RCC 7860 (cell line): ENCODE results near the gene TSACC.
"Not testable (repeated sequence)": the region's sequence is repeated elsewhere in the genome, so short reads cannot be mapped to it uniquely, and the experiment has no call there.

Source experiments
- DNase-seq: peaks from one replicate; pipeline ENCODE4 v3.0.0-alpha.2; 2015; ENCODE audit warnings: low spot score
- FAIRE-seq: peaks from 2 replicates; lab custom pipeline; 2012; peaks lifted over from hg19 to GRCh38; lab: Jason Lieb, UNC

The TSACC gene

DNA sequence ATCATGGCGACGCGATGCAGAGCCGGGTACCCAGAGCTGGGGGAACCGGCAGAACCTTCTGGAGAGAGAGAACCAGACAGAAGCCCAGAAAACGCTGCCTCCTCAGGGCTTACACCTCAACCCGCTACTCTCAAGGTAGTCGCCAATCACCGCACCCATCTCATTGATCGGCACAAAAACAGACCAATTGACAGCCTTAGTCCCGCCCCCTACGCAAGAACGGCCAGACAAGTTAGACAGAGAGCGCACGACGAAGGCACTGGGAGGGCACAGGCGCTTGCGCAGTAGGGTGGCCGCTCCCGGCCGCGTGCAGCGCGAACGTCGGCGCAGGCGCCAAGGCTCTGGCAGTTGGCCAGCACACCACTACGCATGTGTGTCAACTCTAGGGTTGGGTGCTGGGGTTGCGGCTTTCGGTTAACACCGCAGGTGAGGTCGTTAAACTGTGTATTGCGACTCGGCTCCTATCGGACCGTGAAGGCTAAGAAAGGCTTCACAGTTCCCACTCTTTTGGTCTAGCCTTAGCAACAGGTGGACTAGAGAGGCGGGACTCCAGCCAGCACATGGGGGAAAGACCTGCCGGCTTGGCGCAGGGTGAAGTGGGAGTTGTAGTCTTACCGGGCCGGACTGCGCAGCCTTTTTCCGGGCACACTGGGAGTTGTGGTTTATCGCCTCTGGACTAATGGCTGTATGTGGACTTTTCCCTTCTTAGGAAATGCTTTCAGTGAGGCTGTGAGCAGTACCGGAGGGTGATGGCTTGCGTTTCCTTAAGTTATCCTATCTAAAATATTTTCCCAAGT lies at the start of gene TSACC, which contains the start of gene CCT3:
TSS of gene TSACC (plus strand) at position 347 of the 797 bp plus-strand sequence. CDS start 1,232 bp downstream, outside the sequence.
TSS of gene CCT3 (minus strand) at position 113 of the 797 bp plus-strand sequence. CDS start at position 5, 108 bp downstream.
- DNase-seq (peak; percentile 99), FAIRE-seq (peak; percentile 85)

DNA sequence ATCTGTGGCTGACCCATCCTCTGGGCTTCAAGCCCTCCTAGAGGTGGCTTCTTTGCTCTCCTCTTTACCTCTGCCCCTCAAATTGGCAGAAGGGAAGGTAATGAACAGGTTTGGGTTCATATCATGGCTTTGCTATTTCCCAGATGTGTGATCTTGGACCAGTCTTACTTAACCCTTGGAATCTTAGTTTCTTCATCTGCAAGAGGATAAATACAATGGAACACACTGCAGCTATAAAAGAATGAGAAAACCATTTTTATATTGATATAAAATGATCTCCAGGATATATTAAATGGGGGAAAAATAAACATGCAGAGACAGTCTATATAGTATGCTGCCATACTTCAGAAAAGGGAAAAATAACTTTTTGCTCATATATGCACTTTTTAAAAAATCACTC lies 48.5 kb upstream of the TSACC start:
- FAIRE-seq, result no peak
- no peak for DNase-seq

DNA sequence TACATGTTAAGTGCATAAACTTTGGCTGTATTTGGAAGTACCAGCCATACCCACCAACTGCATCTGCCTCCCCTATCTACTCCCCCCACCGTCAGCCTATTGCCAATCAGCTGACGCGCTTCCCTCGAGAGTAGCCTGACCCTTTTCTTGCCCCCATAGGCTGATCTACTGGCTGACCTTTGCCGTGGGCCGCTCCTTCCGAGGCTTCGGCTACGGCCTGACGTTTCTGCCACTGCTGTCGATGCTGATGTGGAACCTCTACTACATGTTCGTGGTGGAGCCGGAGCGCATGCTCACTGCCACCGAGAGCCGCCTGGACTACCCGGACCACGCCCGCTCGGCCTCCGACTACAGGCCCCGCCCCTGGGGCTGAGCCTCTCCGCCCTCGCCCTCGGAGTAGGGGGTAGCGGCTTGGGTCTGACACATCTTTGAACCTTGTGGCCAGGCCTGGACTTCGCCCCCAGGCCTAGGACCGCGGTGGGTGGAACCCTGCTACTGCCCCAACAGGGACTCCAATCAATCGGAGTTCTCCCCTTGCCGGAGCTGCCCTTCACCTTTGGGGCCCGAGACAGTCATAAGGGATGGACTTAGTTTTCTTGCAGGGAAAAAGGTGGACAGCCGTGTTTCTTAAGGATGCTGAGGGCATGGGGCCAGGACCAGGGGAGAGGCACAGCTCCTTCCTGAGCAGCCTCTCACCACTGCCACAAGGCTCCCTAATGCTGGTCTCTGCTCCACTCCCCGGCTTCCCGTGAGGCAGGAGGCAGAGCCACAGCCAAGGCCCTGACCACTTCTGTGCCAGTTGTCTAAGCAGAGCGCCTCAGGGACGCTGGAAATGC lies 46.9 kb upstream of the TSACC start:
- DNase-seq (no peak), FAIRE-seq (no peak)

DNA sequence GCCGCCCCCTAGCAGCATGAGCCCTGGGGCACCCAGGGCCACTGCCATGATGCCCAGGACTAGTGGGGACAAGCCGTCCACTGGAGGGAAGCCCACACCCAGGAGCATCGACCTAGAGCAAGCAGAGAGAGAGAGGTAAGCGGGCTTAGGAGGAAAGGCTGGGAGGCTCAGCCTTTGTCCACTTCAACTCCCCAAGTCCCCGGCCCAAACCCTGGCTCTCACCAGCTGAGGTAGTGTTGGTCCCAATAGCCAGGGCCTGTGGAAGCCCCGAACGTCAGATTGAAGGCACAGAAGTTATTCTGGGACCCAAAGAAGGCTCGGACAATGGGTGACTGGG lies 45.3 kb upstream of the TSACC start:
- DNase-seq, result no peak
- FAIRE-seq, result no peak

DNA sequence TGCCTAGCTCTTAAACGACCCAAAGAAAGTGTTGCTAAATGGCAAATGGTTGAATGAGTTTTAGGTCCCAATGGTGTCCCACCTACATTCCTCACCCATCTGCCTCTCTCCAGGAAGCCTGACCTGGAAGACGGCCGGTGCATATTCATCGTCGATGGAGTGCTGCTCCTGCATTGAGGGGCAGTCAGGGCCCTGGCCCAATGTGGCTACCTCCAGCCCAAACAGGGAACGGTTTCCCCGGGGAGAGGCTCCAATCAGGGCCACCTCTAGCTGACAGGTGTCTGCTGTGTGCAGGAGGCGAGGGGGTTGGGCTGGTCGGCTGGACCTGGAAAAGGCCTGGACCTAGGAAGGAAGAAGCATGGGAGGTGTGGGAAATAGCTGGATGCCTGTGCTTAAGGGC lies 44.4 kb upstream of the TSACC start:
- DNase-seq, result no peak
- FAIRE-seq, result no peak

DNA sequence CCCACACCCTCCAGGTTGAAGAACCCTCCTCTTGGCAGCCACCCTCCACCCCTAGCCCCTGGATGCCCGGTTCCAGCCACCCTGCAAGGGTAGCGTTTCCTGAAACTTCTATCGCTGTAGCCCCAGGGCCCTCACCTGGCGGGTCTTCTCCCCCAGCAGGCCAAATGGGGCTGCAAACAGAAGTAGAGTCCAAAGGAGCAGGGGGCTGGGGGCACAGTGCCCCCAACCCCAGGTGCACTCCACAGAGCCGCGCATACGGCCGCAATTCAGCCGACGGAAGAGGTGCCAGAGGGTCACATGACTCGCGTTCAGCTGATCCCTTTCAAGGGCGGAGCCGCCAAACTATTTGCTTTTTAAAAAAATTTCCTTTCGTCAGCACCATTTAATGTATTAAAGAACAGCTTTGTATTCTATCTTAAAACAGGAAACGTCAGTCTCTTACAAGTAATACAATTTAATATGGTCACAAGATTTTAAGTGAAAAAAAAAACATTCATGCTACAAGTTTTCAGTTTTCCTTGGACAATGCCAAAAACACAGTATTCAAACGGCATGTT lies 42.9 kb upstream of the TSACC start, which contains the start of gene GLMP:
TSS of gene GLMP (minus strand) at position 289 of the 557 bp plus-strand sequence. CDS start at position 255, 34 bp downstream.
- no peak for DNase-seq
- no peak for FAIRE-seq

DNA sequence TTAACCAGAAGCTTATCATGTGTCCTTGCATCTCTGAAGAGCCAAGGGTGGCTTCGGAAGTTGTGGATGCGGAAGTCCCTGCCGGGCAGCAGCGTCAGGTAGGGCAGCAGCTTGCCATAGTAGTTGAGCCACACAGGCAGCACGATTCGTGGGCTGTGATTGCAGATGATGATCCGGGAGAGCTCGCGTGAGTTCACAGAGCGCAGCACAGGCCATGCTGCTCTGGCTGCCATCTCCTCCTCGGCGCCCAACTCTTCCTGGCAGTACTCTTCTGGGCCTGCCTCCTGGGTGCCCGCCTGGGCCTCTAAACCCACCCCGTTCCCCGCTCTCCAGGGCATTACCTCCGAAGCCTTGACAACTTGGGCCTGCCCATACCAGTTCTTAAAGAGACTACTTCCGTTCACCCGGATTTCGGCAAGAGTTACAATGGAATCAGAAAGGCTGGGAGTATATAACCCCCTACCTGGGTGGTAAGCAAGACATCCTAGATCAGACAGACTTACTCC lies 39.4 kb upstream of the TSACC start, which contains the start of gene VHLL:
TSS of gene VHLL (minus strand) at position 456 of the 506 bp plus-strand sequence. CDS start at position 338, 118 bp downstream.
- no peak for FAIRE-seq
- DNase-seq, result no peak

DNA sequence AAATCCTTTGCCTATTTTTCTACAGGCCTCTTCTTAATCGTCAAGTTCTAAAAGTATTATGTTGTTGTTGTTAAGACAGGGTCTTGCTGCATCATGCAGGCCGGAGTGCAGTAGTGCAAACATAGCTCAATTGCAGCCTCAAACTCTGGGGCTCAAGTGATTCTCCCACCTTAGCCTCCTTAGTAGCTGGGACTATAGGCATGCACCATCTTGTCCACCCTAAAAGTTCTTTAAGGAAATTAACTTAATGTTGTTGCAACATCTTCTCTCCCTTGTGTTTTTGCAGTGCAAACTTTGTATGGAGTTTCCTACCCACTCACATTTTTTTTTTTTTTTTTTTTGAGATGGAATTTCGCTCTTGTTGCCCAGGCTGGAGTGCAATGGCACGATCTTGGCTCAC lies 35.1 kb upstream of the TSACC start:
- DNase-seq (no peak), FAIRE-seq (no peak)

DNA sequence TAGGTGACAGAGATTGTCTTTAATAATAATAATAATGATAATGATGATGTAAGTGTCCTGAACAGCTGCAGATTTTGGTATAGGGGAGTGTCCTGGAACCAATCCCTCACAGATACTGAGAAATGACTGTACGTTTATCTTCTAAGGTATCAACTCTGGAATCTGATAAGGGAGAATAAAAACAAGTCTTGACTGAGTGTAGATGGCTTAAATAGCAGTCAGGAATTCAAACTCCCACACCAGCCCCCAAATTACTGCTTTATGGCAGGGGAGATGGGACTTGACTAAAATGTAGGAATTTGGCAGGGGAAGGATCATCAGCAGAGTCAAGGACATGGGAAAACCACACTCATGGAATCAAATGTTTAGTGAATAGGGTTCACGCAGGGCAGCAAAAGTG lies 33.1 kb upstream of the TSACC start:
- DNase-seq, result no peak
- FAIRE-seq, result no peak

DNA sequence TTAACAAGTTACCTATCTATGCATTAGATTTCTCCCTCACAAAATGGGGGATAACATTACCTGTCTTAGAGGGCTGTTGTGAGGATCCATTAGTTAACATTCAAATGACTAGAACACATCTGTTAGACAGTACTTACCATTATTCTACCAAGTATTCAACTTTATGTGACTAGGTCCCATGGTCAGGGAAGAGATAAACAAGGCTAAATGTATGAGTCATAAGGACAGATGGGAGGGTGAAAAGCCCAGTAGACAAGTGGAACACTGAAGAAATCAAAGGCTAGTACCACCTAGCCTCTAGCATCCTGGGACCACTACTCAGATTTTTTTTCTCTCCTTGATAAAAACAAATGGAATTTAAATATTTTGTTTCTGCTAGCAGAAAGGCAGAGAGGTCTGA lies 30.2 kb upstream of the TSACC start:
- FAIRE-seq (no peak), DNase-seq (no peak)

DNA sequence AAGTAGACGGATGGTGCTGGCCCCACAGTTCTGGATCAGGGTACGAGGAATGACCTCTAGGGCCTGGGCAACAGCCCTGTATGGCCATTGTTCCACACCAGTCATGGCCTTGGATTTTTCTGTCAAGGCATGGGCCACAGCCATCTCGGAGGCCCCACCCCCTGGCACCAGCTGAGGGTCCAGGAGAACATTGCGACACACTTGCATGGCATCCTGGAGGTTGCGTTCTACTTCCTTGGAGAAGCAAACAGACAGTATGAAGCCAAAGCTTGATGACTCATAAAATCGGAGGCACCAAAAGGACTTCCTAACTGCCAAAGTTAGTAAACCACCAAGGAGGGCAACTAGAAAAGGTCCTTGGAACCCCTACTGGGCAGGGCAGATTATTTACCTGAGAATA lies 27.4 kb upstream of the TSACC start:
- DNase-seq (peak; percentile 37), FAIRE-seq (no peak)

DNA sequence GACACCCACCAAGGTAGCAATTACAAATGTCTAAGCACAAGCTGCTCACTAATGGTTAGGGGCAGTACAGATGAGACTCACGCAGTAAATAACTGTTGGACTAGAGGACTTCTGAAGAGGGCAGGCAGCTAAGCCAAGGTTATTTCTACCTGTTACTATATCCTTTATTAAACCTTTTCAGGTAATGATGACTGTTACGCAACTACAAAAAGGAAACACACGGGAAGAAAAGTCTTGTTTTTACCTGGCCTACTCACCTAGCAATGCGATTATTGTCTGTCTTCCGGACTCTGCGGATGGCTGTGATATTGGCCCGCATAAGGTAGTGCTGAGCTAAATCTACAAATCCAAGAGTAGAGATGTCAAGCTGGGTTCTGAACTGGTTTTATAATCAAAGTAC lies 21.4 kb upstream of the TSACC start:
- DNase-seq (no peak), FAIRE-seq (no peak)

DNA sequence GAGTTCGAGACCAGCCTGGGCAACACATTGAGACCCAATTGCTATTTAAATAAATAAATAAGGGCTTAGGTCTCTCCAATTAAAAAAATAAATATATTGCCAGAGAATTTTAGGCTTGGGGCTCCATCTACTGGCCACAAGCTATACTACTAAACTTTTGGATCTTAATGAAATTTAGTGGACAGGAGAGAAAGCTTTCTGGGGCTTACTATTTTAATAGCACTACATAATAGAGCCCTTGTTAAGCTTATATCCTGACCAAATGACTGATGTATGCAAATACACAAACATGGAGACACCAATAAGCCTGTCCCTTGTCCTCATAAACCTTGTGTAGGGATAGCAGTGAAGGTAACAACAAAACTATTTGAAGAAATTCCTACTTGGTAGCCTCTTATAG lies 18.7 kb upstream of the TSACC start:
- no peak for DNase-seq
- no peak for FAIRE-seq

DNA sequence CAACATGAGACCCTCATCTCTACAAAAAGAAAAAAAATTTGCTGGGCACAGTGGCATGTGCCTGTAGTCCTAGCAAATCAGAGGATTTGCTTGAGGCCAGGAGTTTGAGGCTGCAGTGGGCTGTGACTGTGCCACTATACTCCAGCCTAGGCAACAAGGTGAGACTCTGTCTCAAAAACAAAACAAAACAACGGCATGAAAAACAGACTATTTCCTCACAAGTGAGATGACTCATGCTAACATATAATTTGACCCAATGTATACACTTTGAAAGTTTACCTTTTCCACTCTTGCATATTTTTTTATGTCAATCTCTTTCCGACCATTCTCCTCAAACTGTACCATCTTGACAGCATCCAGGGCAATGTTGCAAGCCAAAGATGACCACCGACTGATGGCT lies 17.8 kb upstream of the TSACC start:
- DNase-seq (no peak), FAIRE-seq (no peak)

DNA sequence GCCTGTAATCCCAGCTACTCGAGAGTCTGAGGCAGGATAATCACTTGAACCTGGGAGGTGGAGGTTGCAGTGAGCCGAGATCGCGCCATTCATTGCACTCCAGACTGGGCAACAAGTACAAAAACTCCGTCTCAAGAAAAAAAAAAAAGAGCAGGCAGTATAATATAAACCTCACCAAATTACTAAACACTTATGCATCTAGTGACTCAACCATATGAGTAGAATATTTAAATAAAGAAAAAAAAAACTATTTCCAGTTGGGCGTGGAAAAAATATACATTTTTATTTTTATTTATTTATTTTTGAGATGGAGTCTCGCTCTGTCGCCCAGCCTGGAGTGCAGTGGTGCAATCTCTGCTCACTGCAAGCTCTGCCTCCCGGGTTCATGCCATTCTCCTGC lies 15.1 kb upstream of the TSACC start:
- not testable (repeated sequence) for DNase-seq, FAIRE-seq

DNA sequence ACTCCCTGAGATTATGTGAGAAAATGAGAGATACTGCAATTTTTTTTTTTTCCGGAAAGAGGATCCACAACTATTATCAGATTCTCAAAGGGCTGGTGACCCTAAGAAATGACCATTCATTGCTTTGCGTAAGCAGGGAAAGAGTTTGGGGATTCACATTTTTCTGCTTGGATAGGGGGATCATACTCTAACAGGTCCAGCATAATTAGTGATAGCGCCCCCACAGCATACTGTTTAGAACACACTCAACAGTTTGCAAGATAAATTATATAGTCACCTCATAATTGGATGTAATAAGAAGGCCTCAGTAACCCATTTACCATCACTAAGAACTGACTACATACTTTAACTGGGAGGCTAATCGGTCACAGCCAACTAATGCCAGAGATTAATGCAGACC lies 2.1 kb upstream of the TSACC start:
- no peak for DNase-seq
- FAIRE-seq, result no peak

DNA sequence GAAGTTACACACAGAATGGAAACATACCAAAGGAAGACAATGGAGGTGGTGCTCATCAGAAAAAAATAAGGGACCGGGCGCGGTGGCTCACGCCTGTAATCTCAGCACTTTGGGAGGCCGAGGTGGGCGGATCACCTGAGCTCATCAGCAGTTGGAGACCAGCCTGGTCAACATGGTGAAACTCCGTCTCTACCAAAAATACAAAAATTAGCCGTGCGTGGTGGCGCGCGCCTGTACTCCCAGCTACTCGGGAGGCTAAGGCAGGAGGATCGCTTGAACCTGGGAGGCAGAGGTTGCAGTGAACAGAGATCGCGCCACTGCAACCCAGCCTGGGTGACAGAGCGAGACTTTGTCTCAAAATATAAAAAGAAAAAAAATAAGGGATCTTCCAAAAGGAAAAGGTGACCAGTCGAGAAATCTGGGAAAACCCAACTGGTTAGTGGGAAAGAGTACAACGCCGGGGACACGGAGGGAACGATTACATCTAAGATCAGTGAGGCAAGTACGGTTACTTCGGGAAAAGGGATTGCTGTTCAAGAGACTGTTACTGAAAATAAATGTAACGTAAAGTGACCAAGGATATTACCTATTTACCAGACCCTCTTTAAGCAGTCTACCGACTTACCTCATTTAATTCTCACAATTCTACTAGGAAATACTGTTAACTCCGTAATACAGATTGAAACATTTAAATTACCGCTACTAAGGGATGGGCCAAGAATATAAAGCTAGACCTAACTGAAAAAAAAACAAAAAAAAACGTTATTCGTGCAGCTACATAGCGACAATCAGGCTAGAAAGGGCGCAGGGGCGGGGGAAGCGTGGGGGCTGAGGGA lies 1.1 kb upstream of the TSACC start:
- DNase-seq (no peak), FAIRE-seq (no peak)

DNA sequence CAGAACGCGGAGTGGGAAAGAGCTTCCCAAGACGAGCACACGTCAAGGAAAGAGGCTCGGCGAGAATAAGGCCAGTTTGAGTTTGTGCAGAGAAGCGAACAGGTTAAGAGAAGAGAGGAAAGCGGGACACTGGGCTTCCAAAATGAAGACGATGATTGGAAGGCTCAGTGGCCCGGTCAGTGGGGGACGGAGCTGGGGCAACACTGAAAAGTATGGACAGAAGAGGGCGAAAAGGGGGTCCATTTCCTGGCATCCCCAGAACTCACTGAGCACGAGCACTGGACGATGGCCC lies 492 bp upstream of the TSACC start:
- DNase-seq, result no peak
- no peak for FAIRE-seq

DNA sequence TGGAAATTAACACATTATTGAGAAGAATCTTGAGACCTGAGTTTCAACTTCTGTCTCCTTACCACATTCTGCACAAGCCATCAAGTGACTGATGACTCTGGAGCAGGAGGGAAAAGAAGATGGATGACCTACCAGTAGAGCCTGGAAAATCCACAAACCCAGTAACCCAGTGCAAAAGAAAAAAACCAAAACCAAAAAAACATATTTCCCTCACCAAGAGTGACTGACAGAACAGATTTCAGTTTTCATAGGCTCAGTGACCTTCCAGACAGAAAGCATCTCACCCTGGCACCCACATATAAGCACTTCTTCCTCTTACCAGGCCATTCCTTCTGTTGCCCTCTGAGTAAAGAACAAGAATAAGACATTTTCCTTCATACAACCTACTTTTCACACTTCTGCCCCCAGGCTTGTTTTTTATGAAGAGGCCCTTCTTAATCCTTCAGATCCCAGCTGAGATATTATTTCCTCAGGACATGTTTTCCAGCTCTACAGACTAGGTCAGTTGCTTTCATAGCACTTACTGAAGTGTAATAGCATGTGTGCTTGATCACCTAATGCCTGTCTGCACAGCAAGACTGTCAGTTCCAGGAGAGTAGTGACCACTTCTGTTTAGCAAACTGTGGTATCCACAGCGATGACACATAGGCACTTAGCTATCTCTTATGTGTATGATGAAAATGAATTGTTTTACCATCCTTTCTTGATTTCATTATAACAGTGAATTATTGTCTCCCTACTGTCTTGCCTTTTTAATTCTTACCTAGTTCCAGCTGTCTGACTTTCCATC lies 4.0 kb downstream of the TSACC start:
- no peak for FAIRE-seq

DNA sequence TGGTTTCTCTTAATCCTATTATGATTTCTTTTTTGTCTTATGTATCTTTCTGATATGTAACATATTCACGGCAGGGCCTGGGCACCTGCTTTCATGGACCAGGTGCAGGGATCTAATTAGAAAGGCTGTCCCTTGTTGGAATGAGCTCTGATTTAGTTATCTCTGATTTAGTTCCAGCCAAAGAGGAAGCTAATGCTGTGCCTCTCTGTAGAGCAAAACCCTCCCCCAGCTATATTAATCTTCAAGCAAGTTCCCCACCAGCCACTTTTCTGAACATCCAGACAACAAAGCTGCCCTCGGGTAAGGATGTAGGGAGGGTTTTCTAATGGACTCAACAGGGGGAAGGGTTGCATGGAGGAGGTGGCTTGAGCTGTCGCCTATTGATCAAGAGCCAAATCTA lies 6.1 kb downstream of the TSACC start:
- no peak for DNase-seq
- FAIRE-seq, result no peak

More for the DNA sequence above, 4.0 kb downstream of the TSACC start:
- DNase-seq, result peak; percentile 20
